CD8-positive, alpha-beta memory T cell (primary cell): ENCODE results near the gene IDUA. TPM values are rescaled to one million over a fixed set of nuclear protein-coding genes. Genes with fewer than 3 reads are reported as not detected.
A peak's percentile ranks its signal among the peaks of the same experiment; 100 is the strongest.

Experiments
- CTCF ChIA-PET: fragments of 350-600 bp; sonication (Branson Sonifier 250); formaldehyde crosslinking; loops from one replicate; lab custom pipeline; 2021; ENCODE audit warnings: antibody characterized with exemption; lab: Charles Lee
- POLR2A ChIA-PET: fragments of 350-600 bp; sonication (Branson Sonifier 250); formaldehyde crosslinking; loops from one replicate; lab custom pipeline; 2021; ENCODE audit warnings: antibody characterized with exemption; lab: Charles Lee
- DNase-seq, 5 donors: peaks; one replicate each; pipeline versions ENCODE4 v3.0.0 to v3.0.0-alpha.2; 2020 to 2022; ENCODE audit warnings: mixed read lengths in 1 of 5
- H3K27ac ChIP-seq: one replicate; pipeline ENCODE4 v1.7.0; 2013; ENCODE audit warnings: low read depth, mild to moderate bottlenecking, low read length, moderate library complexity
- H3K27me3 ChIP-seq: 2 replicates; pipeline ENCODE4 v1.7.0; 2013; ENCODE audit warnings: low read length, mild to moderate bottlenecking; ENCODE audit not compliant: insufficient read depth, poor library complexity, severe bottlenecking
- H3K36me3 ChIP-seq: 2 replicates; pipeline ENCODE4 v1.7.0; 2013; ENCODE audit warnings: mild to moderate bottlenecking, low read length, moderate library complexity; ENCODE audit not compliant: insufficient read depth
- H3K4me1 ChIP-seq: 2 replicates; pipeline ENCODE4 v1.7.0; 2013; ENCODE audit warnings: mild to moderate bottlenecking, low read length, moderate library complexity; ENCODE audit not compliant: insufficient read depth
- H3K4me3 ChIP-seq: 2 replicates; pipeline ENCODE4 v1.7.0; 2013; ENCODE audit warnings: mild to moderate bottlenecking, low read length
- H3K9me3 ChIP-seq: 2 replicates; pipeline ENCODE4 v1.7.0; 2013; ENCODE audit warnings: mild to moderate bottlenecking, low read length
- H3K27ac Mint-ChIP-seq, 8 donors: one replicate each; pipeline ENCODE4 v1.8.0; 2020 to 2021; ENCODE audit warnings: mixed read lengths in 8 of 8, mild to moderate bottlenecking in 6 of 8, inconsistent platforms in 3 of 8, moderate library complexity in 3 of 8
- H3K27me3 Mint-ChIP-seq, 2 donors: one replicate each; pipeline ENCODE4 v1.8.0; 2020 to 2021; ENCODE audit warnings: mixed read lengths in 2 of 2, mild to moderate bottlenecking in 1 of 2, moderate library complexity in 1 of 2
- H3K36me3 Mint-ChIP-seq, 3 donors: one replicate each; pipeline ENCODE4 v1.8.0; 2020 to 2021; ENCODE audit warnings: mixed read lengths in 3 of 3, inconsistent platforms in 1 of 3, mild to moderate bottlenecking in 1 of 3
- H3K4me1 Mint-ChIP-seq, 3 donors: one replicate each; pipeline ENCODE4 v1.8.0; 2020 to 2021; ENCODE audit warnings: mixed read lengths in 3 of 3, inconsistent platforms in 1 of 3, mild to moderate bottlenecking in 1 of 3
- H3K4me3 Mint-ChIP-seq, 7 donors: one replicate each; pipeline ENCODE4 v1.8.0; 2020 to 2021; ENCODE audit warnings: mixed read lengths in 7 of 7, mild to moderate bottlenecking in 6 of 7, moderate library complexity in 4 of 7, inconsistent platforms in 2 of 7
- H3K9me3 Mint-ChIP-seq, 5 donors: one replicate each; pipeline ENCODE4 v1.8.0; 2020 to 2022; ENCODE audit warnings: mixed read lengths in 5 of 5, mild to moderate bottlenecking in 3 of 5, moderate library complexity in 2 of 5, inconsistent platforms in 1 of 5
- polyA plus RNA-seq: library from polyadenylated mRNA; unstranded; fragments of 300-500 nt; fragmentation: Illumina TruSeq; gene quantifications from one replicate; pipeline ENCODE4 v1.2.3, GENCODE V29; 2021
- total RNA-seq, 2 experiments: library from RNA; stranded (reverse); gene quantifications; one replicate each; pipeline ENCODE4 v1.2.3, GENCODE V29; 2021

IDUA gene
- total and polyA plus RNA-seq, 3 experiments from 2014 or later: 9.3 to 19.1 (median 18.7) TPM

DNA sequence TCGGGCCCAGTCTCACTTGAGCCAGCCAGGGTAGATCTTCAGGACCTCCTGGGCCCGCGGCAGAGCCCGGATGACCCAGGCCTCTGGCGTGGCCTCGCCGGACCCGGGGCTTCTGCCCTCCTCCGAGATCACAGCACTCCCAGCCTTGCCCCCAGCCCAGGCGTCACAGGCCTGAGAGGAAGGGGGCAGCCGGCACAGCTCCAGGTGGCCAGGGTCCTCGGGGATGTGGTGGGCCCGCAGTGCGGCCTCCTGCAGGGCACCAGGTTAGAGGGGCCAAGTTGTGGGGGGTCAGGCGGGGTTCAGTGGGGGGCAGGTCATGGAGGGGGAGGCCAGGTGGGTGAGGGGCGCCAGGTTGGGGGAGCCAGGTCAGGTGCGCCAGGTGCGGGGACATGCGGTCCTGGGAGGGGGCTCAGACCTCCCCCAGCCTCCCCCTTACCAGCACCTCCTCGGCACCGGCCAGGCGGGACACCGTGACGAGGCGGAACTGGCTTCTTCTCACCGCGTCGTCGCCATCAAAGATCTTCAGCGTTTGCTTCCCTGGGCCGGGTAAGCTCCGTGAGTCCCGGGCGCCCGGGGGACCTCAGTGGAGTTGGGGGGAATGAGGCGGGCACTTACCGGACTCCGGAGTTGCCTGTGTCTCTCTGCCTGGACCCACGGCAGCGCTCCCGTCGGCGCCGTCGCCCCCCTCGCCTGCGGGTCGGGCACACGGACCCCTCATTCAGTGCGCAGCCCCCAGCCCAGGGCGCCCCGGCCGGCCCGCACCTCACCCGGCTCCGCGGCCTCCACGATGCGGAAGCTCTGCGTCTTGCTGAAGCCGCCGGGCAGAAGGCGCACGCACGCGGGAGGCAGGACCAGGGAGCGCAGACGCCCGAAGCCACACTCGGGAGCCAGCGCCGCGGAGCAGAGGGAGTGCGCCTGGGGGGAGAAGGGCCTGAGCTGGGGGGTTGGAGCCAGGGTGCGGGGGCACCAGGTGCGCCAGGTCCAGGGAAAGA is 19.4 kb upstream of the IDUA start:
- no peaks in the 10 kb centered on the region for H3K27me3 ChIP-seq
- no peak for DNase-seq
- Mint-ChIP-seq H3K9me3 (no peaks in the 10 kb centered on the region), H3K27me3 (no peaks in the 10 kb centered on the region), H3K36me3 (peaks cover 0 to 32% (median 0%) of the 10 kb centered on the region in 3 donors), H3K4me1 (peaks cover 16 to 24% (median 17%) of the 10 kb centered on the region in 3 donors), H3K4me3 (no peak overlapping the region), H3K27ac (no peak overlapping the region)
- no peaks in the 10 kb centered on the region for H3K9me3 ChIP-seq
- CTCF ChIA-PET: interaction anchor here (1.1 kb wide), 1 partner anchor 32 kb away, joined by 3 read pairs; no protein-coding TSS in a partner anchor
- POLR2A ChIA-PET: no interaction called here
- H3K4me1 ChIP-seq: peaks cover 31% of the 10 kb centered on the region
- no peaks in the 10 kb centered on the region for H3K36me3 ChIP-seq
- H3K4me3 ChIP-seq: no peak overlapping the region
- H3K27ac ChIP-seq: no peak overlapping the region

DNA sequence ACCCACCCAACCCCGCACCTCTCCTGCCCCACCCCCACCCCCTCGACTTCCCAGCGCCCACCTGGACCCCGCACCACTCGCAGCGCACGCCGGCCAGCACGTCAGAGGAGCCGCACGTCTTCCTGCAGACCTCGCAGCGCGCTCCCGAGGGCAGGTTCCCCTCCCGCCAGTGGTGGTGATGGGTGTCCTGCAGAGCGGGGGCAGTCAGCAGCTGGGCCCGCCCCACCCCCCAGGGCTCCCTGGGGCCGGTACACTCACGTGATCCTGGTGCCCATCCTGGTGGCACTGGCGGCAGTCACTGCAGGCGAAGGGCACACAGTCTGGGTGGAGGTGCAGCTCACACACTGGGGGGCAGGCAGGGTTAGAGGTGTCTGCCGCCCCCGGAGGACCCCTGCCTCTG is 18.6 kb upstream of the IDUA start:
- Histone ChIP-seq H3K27me3 (no peaks in the 10 kb centered on the region), H3K36me3 (no peaks in the 10 kb centered on the region), H3K27ac (no peak overlapping the region), H3K4me1 (peaks cover 33% of the 10 kb centered on the region), H3K4me3 (no peak overlapping the region), H3K9me3 (no peaks in the 10 kb centered on the region)
- ChIA-PET CTCF (no interaction called here), POLR2A (no interaction called here)
- Mint-ChIP-seq H3K27ac (no peak overlapping the region), H3K4me1 (peaks cover 16 to 24% (median 17%) of the 10 kb centered on the region in 3 donors), H3K36me3 (peaks cover 0 to 29% (median 0%) of the 10 kb centered on the region in 3 donors), H3K4me3 (no peak overlapping the region), H3K27me3 (no peaks in the 10 kb centered on the region), H3K9me3 (no peaks in the 10 kb centered on the region)
- DNase-seq: no peak

DNA sequence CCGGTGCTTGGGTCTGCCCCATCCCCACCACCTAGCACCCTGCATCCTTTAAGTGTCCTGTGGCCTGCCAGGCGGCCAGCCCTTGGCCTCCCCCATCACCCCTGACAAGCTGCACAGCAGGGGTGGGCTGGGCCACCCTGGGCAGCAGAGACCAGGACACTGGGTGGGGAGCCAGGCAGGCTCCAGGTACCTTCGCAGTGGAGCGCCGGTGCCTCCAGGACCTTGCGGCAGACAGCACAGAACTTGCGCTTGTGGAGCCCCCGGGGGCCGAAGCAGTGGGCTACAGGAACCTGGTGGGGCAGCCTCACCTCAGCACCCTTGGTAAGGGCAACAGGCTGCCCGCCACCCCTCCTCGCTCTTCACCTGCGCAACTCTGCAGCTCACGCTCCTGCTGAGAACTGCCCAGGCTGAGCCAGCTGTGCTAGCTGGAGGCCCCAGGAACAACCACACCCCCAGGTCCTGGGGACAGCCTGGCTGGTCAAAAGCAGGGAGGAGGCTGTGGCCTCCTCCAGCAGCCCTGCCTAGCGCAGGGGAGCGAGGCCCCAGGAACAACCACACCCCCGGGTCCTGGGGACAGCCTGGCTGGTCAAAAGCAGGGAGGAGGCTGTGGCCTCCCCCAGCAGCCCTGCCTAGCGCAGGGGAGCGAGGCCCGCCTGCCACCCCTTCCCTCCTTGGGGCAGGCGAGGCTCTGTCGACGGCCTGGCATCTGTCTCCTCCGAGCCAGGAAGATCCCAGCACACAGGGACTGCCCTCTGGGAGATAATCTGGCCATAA is 18.0 kb upstream of the IDUA start:
- no peak for DNase-seq
- H3K27me3 Mint-ChIP-seq: no peaks in the 10 kb centered on the region
- POLR2A ChIA-PET: no interaction called here
- H3K4me1 Mint-ChIP-seq: peaks cover 16 to 24% (median 17%) of the 10 kb centered on the region in 3 donors
- Histone ChIP-seq H3K27me3 (no peaks in the 10 kb centered on the region), H3K9me3 (no peaks in the 10 kb centered on the region), H3K27ac (no peak overlapping the region), H3K4me1 (peaks cover 33% of the 10 kb centered on the region), H3K36me3 (no peaks in the 10 kb centered on the region), H3K4me3 (no peak overlapping the region)
- no peaks in the 10 kb centered on the region for H3K9me3 Mint-ChIP-seq
- H3K4me3 Mint-ChIP-seq: no peak overlapping the region
- H3K36me3 Mint-ChIP-seq: peaks cover 0 to 25% (median 0%) of the 10 kb centered on the region in 3 donors
- CTCF ChIA-PET: interaction anchor here (3.7 kb wide), 1 partner anchor 18 kb away, joined by 11 read pairs; the partner anchor contains the start of gene IDUA
- H3K27ac Mint-ChIP-seq: peak overlapping the region in 1 of 8 donors; percentile 96

DNA sequence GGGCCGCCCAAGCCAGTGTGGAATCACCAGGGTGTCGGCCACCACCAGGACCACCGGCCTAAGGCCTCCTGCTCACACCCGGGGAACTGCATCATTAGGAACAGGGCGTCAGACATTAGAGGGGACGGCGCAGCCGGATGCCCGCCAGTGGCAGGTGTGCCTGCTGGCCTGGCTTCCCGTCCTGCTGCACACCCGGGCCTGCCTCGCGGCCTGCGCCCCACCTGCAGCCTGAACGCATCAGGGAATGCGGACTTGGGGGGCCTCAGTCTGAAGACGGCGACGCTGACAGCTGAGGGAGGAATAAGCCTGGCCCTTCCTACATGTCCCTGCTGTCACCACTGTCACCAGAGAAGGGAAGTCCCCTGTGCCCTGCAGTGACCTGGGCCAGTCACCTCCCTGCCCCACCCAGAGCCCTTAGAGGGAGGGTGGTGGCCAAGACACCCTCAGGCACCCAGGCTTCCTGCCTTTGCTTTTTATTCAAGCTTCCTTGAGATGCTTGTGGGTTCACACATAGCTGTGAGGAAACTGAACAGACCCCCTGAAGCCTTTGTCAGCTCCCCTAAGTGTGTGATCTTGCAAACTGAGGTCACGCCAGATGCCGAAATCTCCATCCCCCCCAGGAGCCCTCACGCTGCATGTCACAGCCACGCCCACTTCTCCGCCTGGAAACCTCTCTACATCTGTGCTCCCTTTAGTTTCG is 16.6 kb upstream of the IDUA start:
- DNase-seq: peak; percentile 53 to 89 (median 70)
- ChIA-PET CTCF (interaction anchor here (3.7 kb wide), 1 partner anchor 17 kb away, joined by 11 read pairs; the partner anchor contains the start of gene IDUA), POLR2A (interaction anchor here (0.9 kb wide), 1 partner anchor 38 kb away, joined by 3 read pairs; the partner anchor contains the start of genes GAK and TMEM175)
- Histone ChIP-seq H3K27me3 (no peaks in the 10 kb centered on the region), H3K27ac (peak overlapping the region; percentile 51), H3K4me3 (no peak overlapping the region), H3K36me3 (no peaks in the 10 kb centered on the region), H3K9me3 (no peaks in the 10 kb centered on the region), H3K4me1 (peaks cover 33% of the 10 kb centered on the region)
- peaks cover 16 to 24% (median 17%) of the 10 kb centered on the region in 3 donors for H3K4me1 Mint-ChIP-seq
- peaks cover 0 to 11% (median 0%) of the 10 kb centered on the region in 3 donors for H3K36me3 Mint-ChIP-seq
- peak overlapping the region; percentile 84 to 96 (median 94) for H3K27ac Mint-ChIP-seq
- no peaks in the 10 kb centered on the region for H3K27me3 Mint-ChIP-seq
- peak overlapping the region; percentile 71 to 89 (median 82) for H3K4me3 Mint-ChIP-seq
- no peaks in the 10 kb centered on the region for H3K9me3 Mint-ChIP-seq

DNA sequence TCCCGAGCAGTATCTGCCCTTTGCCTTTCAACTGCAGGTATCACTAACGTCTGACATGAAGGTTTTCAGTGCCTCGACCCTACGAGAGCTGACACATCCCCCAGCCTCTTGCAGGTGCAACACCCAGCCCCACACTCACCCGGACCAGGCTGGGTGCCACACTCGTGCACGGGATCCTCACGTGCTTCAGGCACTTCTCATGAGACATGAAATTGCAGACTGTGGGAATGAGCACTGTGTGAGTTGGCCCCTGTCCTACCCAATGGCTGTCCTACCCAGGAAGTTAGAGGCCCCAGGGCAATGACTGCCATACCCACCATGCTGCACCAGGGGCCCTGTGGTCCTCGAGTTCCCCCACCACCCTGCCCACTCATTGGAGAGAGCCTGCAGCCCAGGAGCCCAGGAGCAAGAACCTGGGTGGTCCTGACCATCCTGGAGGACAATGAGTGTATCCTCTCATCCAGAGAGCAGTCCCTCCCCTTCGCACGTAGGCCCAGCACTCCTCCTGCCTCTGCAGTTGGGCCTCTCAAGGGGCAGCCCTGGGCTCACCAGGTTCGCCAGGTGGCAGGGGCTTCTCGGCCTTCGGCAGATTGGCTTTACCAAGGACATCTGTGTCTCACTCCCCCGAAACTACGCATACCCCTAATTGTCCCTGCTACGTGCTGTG is 15.9 kb upstream of the IDUA start:
- Histone ChIP-seq H3K9me3 (no peaks in the 10 kb centered on the region), H3K27ac (no peak overlapping the region), H3K27me3 (no peaks in the 10 kb centered on the region), H3K4me1 (peaks cover 33% of the 10 kb centered on the region), H3K4me3 (no peak overlapping the region), H3K36me3 (no peaks in the 10 kb centered on the region)
- peaks cover 0 to 5% (median 0%) of the 10 kb centered on the region in 3 donors for H3K36me3 Mint-ChIP-seq
- H3K4me3 Mint-ChIP-seq: peak overlapping the region; percentile 71 to 89 (median 82)
- H3K4me1 Mint-ChIP-seq: peaks cover 16 to 24% (median 17%) of the 10 kb centered on the region in 3 donors
- ChIA-PET CTCF (interaction anchor here (3.7 kb wide), 1 partner anchor 16 kb away, joined by 11 read pairs; the partner anchor contains the start of gene IDUA), POLR2A (interaction anchor here (0.7 to 0.9 kb wide), 2 partner anchors 39 kb away, joined by 3 to 4 read pairs; partner anchors contain the start of genes GAK and TMEM175)
- no peaks in the 10 kb centered on the region for H3K27me3 Mint-ChIP-seq
- no peak for DNase-seq
- no peaks in the 10 kb centered on the region for H3K9me3 Mint-ChIP-seq
- peak overlapping the region; percentile 84 to 96 (median 94) for H3K27ac Mint-ChIP-seq

DNA sequence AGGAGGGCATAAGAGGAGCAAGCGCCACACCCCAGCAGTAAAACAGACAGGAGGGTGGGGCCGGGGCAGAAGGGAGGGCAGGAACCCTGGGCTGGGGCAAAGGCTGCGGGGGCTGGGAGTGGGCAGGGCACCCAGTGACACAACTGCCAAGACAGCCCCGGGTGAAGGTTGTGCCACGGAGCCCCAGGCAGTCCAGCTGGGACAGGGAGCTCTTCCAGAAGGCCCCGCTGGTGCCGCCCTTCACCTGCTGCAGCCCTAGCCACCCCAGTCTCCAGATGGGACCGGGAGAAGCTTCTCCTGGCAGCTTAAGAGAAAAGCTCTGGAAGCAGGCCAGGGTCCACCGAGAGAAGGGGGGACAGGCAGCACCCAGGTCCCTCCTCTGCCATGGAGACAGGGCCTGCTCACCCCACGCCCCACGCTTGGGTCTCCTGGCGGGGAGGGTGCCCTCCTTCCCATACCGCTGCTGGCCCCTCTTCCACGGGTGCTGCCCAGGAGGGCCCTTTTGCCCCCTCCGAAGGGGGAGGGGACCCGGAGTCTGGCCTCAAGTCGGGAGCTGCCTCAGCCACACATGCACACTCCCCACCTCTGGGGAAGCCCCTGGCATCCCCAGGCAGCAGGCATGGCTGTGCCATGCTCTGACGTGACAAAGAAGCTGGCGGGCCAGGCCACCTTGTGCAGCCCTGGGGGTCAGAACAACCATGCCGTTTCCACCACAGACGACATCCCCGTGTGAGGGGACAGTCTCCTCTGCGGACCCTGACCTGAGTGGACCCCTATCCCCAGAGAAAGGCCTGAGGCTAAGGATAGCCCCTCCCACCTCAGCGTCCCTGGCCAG is 15.0 kb upstream of the IDUA start:
- H3K9me3 Mint-ChIP-seq: no peaks in the 10 kb centered on the region
- Histone ChIP-seq H3K4me1 (peaks cover 33% of the 10 kb centered on the region), H3K4me3 (peak overlapping the region; percentile 61), H3K27me3 (no peaks in the 10 kb centered on the region), H3K27ac (peak overlapping the region; percentile 57), H3K36me3 (no peaks in the 10 kb centered on the region), H3K9me3 (no peaks in the 10 kb centered on the region)
- H3K36me3 Mint-ChIP-seq: peaks cover 0 to 2% (median 0%) of the 10 kb centered on the region in 3 donors
- no peaks in the 10 kb centered on the region for H3K27me3 Mint-ChIP-seq
- H3K4me3 Mint-ChIP-seq: peak overlapping the region; percentile 53 to 89 (median 82)
- DNase-seq: no peak
- POLR2A ChIA-PET: interaction anchor here (0.7 kb wide), 1 partner anchor 40 kb away, joined by 4 read pairs; the partner anchor contains the start of genes GAK and TMEM175
- CTCF ChIA-PET: interaction anchor here (3.7 kb wide), 1 partner anchor 15 kb away, joined by 11 read pairs; the partner anchor contains the start of gene IDUA
- peak overlapping the region in 7 of 8 donors; percentile 78 to 96 (median 95) for H3K27ac Mint-ChIP-seq
- peaks cover 16 to 27% (median 17%) of the 10 kb centered on the region in 3 donors for H3K4me1 Mint-ChIP-seq
